ENCODE measurements around the gene CYLD. TPM values are rescaled to one million over a fixed set of nuclear protein-coding genes. Genes with fewer than 3 reads are reported as not detected.

The CYLD gene
- total RNA-seq, 1 experiment from 2014 or later = 11.9 TPM

- Histone ChIP-seq H2AFZ (ENCODE audit: low read depth, low read length, poor library complexity, severe bottlenecking) (no peak overlapping the region), H3K27me3 (ENCODE audit: insufficient read depth, low read length) (peaks cover 4% of the 10 kb centered on the region; the same call in 1 of the 2 replicates), H3K4me1 (ENCODE audit: control insufficient read depth in 1 of 2, insufficient read depth in 2 of 2, low read length in 2 of 2) (no peaks in the 10 kb centered on the region), H3K9me2 (ENCODE audit: insufficient read depth) (no peaks in the 10 kb centered on the region), H3K27ac (ENCODE audit: low read depth, low read length) (no peak overlapping the region), H3K79me2 (ENCODE audit: insufficient read depth, low read length) (no peaks in the 10 kb centered on the region), H3K4me3 (replicated peaks in 1 of 2; ENCODE audit: low read depth in 1 of 2, low read length in 2 of 2) (no peak overlapping the region), H4K20me1 (ENCODE audit: insufficient read depth) (no peaks in the 10 kb centered on the region), H3K9me3 (ENCODE audit: control insufficient read depth in 1 of 2, insufficient read depth in 1 of 2, low read depth in 1 of 2, low read length in 2 of 2) (no peaks in the 10 kb centered on the region), H3K36me3 (ENCODE audit: control insufficient read depth in 1 of 2, insufficient read depth in 2 of 2, low read length in 2 of 2) (no peaks in the 10 kb centered on the region), H3K9ac (ENCODE audit: low read length) (no peak overlapping the region), H3K4me2 (ENCODE audit: low read length) (no peak overlapping the region)
- ATAC-seq = no peak
- intact Hi-C loops (cut with micrococcal nuclease) = no loop called here
- POLR2A ChIA-PET = no interaction called here
- DNase-seq (ENCODE audit: low read depth, low spot score) = no peak
- BruUV-seq (replicated peaks) = no TSS peak
- CTCF ChIA-PET = interaction anchor here (1.8 kb wide), 1 partner anchor 20 kb away, joined by 8 read pairs; no protein-coding TSS in a partner anchor
- TF ChIP-seq POLR2AphosphoS5 (IDR thresholded peaks at IDR 0.05; ENCODE audit: low read depth, low read length) (no peak), CEBPB (IDR thresholded peaks at IDR 0.05; ENCODE audit: low read depth) (no peak), SIN3A (IDR thresholded peaks at IDR 0.05; ENCODE audit: low read depth) (no peak), CTCF (IDR thresholded peaks at IDR 0.05 in 2 of 3, conservative IDR thresholded peaks at IDR 0.05 in 1 of 3; ENCODE audit: borderline replicate concordance in 1 of 3, insufficient read depth in 1 of 3, low read depth in 2 of 3, low read length in 2 of 3) (no peak), ATF3 (IDR thresholded peaks at IDR 0.05) (no peak), SP1 (IDR thresholded peaks at IDR 0.05; ENCODE audit: low read depth) (no peak), FOSL1 (IDR thresholded peaks at IDR 0.05; ENCODE audit: low read depth) (no peak), YY1 (IDR thresholded peaks at IDR 0.05; ENCODE audit: extremely low read depth, insufficient replicate concordance, low read depth, low read length) (no peak), TCF7L2 (IDR thresholded peaks at IDR 0.05; ENCODE audit: borderline replicate concordance, extremely low read depth, insufficient read depth, insufficient read length) (no peak), MAX (IDR thresholded peaks at IDR 0.05) (no peak), POLR2A (IDR thresholded peaks at IDR 0.05; ENCODE audit: borderline replicate concordance, extremely low read depth, insufficient read depth, insufficient read length) (no peak), REST (IDR thresholded peaks at IDR 0.05; ENCODE audit: low read depth) (no peak), ZNF274 (IDR thresholded peaks at IDR 0.05; ENCODE audit: low read depth, low read length) (no peak), EZH2 (IDR thresholded peaks at IDR 0.05) (no peak), ELF1 (IDR thresholded peaks at IDR 0.05; ENCODE audit: borderline replicate concordance, low read depth) (no peak), ZBTB33 (IDR thresholded peaks at IDR 0.05; ENCODE audit: extremely low read depth, insufficient replicate concordance, low read length) (no peak), ZFX (IDR thresholded peaks at IDR 0.05) (no peak), RAD21 (IDR thresholded peaks at IDR 0.05; ENCODE audit: low read depth) (no peak), SRF (IDR thresholded peaks at IDR 0.05; ENCODE audit: low read depth) (no peak)
- RAD21 ChIA-PET (ENCODE audit: low non-redundant PET in 1 of 2, low total read pairs in 2 of 2, uncharacterized antibody in 2 of 2, unreplicated experiment in 2 of 2) = no interaction called here
These were observed 85.0 kb downstream of the CYLD start for GRCh38 chr16:50826797-50827316.
